Astrocyte (in vitro differentiated cells and primary cell): ENCODE measurements around the gene PSD4.

Experiments
- CTCF ChIP-seq: IDR thresholded peaks from 2 replicates; pipeline ENCODE4 v1.5.1; 2011; ENCODE audit warnings: low read depth, mild to moderate bottlenecking, inconsistent platforms, low read length, moderate library complexity; ENCODE audit not compliant: insufficient read depth
- EZH2 ChIP-seq: IDR thresholded peaks from 2 replicates; pipeline ENCODE4 v1.6.1; 2012; ENCODE audit warnings: mild to moderate bottlenecking, low read length, inconsistent platforms; ENCODE audit not compliant: insufficient read depth

GRCh38 chr2:113195923-113196501 is 22.2 kb downstream of the PSD4 start:
- no peak for TF ChIP-seq CTCF
- TF ChIP-seq EZH2, result no peak
